Measurements from ENCODE around the gene SLC6A16. TPM values are rescaled to one million over a fixed set of nuclear protein-coding genes. Genes with fewer than 3 reads are reported as not detected.

SLC6A16 gene
- total RNA-seq, 4 donors from 2014 or later, result 0.55 to 7.5 (median 0.88) TPM; not detected in 1

DNA sequence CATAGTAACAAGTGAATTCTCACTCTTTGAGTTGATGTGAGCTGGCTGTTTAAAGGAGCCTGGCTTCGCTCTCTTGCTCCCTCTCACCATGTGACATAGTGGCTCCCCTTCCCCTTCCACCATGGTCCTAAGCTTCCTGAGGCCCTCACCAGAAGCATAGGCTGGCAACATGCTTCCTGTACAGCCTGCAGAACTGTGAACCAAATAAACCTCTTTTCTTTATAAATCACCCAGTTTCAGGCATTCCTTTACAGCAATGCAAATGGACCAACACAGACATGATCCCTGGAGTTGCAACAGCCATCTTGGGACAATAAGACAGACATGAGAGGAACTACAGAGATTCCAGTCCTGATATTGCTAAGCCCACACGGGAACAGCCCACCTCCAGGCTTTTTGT is 24.6 kb upstream of the SLC6A16 start:
- H3K9me3 ChIP-seq, result no peaks in the 10 kb centered on the region
- H3K27me3 ChIP-seq, result no peaks in the 10 kb centered on the region
- H3K27ac ChIP-seq, result no peak overlapping the region
- no peak overlapping the region for H3K4me3 ChIP-seq
- H3K4me1 ChIP-seq, result no peaks in the 10 kb centered on the region
- no peak for DNase-seq
- TF ChIP-seq POLR2A (IDR thresholded peaks at IDR 0.05), result no peak
- intact Hi-C loops (cut with DNase I; ENCODE audit: low total_unique reads), result no loop called here
- no peaks in the 10 kb centered on the region for H3K36me3 ChIP-seq

DNA sequence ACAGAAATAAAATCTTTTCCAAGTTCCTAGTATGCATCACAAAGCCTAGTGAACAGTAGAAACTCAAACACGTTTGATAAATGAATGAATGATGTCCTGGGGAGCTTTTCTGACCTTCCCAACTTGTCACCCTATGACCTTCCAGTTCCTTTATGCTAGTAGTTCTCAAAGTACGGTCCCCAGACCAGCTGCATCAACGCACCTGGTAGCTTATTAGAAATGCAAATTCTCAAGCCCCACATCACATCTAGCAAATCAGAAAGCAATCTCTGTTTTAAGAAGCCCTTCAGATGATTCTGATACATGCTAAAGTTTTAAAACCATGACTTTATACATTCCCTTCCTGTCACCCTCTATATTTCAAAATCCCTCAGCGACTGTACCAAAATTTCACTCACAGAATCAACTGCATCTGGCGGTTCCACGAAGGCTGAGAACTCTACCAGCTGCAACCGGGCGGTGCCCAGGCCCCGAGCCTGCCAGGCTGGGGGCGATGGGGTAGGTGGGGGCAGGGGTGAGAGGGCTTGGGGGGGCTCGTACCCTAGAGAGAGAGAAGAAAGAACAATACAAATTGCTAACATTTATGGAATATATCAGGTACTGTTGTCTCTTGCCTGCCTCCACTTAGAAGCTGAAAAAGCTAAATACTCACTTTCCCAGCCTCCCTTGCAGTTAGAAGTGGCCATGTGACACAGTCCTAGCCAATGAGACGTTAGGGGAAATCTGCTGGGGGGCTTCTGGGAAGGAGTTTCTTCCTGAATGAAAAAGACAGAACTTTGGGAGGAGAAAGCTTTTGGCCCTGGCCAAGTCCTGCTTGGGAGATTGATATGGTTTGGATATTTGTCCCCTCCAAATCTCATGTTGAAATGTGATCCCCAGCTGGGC is 23.6 kb upstream of the SLC6A16 start:
- TF ChIP-seq POLR2A (IDR thresholded peaks at IDR 0.05), result no peak
- TF ChIP-seq, protein P1, sequence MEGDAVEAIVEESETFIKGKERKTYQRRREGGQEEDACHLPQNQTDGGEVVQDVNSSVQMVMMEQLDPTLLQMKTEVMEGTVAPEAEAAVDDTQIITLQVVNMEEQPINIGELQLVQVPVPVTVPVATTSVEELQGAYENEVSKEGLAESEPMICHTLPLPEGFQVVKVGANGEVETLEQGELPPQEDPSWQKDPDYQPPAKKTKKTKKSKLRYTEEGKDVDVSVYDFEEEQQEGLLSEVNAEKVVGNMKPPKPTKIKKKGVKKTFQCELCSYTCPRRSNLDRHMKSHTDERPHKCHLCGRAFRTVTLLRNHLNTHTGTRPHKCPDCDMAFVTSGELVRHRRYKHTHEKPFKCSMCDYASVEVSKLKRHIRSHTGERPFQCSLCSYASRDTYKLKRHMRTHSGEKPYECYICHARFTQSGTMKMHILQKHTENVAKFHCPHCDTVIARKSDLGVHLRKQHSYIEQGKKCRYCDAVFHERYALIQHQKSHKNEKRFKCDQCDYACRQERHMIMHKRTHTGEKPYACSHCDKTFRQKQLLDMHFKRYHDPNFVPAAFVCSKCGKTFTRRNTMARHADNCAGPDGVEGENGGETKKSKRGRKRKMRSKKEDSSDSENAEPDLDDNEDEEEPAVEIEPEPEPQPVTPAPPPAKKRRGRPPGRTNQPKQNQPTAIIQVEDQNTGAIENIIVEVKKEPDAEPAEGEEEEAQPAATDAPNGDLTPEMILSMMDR (IDR thresholded peaks at IDR 0.05), result no peak
- H3K4me3 ChIP-seq, result no peak overlapping the region
- no peaks in the 10 kb centered on the region for H3K4me1 ChIP-seq
- no peaks in the 10 kb centered on the region for H3K36me3 ChIP-seq
- no peak overlapping the region for H3K27ac ChIP-seq
- H3K27me3 ChIP-seq, result no peaks in the 10 kb centered on the region
- H3K9me3 ChIP-seq, result no peaks in the 10 kb centered on the region
- intact Hi-C loops (cut with DNase I; ENCODE audit: low total_unique reads), result no loop called here
- DNase-seq, result no peak

DNA sequence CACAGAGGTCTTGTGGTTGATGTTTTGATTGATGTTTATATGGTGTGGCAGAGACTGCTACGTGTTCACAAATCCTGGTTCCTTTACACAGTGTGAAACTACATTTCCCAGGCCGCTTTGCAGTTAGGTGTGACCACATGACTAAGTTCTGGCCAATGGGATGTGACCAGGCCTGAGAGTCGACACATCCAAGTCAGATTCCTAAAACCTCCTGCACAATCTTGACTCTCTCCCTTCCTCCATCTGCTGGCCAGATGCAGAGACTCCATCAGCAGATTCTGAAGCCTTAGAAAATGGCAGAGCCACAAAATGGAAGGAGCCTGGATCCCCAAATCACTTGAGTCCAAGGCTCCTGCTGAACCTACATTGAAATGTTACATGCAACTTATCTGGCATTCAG is 22.8 kb upstream of the SLC6A16 start:
- Histone ChIP-seq H3K4me3 (no peak overlapping the region), H3K36me3 (no peaks in the 10 kb centered on the region), H3K4me1 (no peaks in the 10 kb centered on the region), H3K27ac (no peak overlapping the region), H3K27me3 (no peaks in the 10 kb centered on the region), H3K9me3 (no peaks in the 10 kb centered on the region)
- intact Hi-C loops (cut with DNase I; ENCODE audit: low total_unique reads), result no loop called here
- no peak for TF ChIP-seq POLR2A (IDR thresholded peaks at IDR 0.05)
- TF ChIP-seq, protein P1 (IDR thresholded peaks at IDR 0.05), result peak in 1 of 4 experiments; percentile 8
- peak in 1 of 2 donors; percentile 46 for DNase-seq

DNA sequence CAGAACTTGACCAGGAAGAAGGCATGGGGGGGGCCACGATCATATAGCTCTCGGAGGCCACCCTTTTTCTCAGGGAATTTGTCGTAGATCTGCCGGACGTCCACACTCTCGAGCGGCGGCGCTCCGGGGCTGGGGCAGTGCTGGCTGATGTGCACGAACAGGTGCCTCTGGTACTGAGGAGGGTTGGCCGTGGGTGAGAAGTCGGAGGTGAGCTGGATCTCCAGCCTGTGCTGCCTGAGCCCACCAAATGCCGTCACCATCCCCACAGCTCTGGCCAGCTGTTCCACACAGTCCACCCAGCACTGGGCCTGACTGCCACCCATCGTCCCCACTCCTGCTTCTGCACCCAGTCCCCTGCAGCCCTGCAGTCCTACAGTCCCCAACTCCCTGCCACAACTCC is 22.2 kb upstream of the SLC6A16 start:
- H3K27me3 ChIP-seq, result no peaks in the 10 kb centered on the region
- intact Hi-C loops (cut with DNase I; ENCODE audit: low total_unique reads), result no loop called here
- DNase-seq, result no peak
- H3K9me3 ChIP-seq, result no peaks in the 10 kb centered on the region
- H3K4me3 ChIP-seq, result no peak overlapping the region
- H3K4me1 ChIP-seq, result no peaks in the 10 kb centered on the region
- H3K36me3 ChIP-seq, result no peaks in the 10 kb centered on the region
- TF ChIP-seq, protein P1 (IDR thresholded peaks at IDR 0.05), result no peak
- TF ChIP-seq POLR2A (IDR thresholded peaks at IDR 0.05), result no peak
- H3K27ac ChIP-seq, result no peak overlapping the region

DNA sequence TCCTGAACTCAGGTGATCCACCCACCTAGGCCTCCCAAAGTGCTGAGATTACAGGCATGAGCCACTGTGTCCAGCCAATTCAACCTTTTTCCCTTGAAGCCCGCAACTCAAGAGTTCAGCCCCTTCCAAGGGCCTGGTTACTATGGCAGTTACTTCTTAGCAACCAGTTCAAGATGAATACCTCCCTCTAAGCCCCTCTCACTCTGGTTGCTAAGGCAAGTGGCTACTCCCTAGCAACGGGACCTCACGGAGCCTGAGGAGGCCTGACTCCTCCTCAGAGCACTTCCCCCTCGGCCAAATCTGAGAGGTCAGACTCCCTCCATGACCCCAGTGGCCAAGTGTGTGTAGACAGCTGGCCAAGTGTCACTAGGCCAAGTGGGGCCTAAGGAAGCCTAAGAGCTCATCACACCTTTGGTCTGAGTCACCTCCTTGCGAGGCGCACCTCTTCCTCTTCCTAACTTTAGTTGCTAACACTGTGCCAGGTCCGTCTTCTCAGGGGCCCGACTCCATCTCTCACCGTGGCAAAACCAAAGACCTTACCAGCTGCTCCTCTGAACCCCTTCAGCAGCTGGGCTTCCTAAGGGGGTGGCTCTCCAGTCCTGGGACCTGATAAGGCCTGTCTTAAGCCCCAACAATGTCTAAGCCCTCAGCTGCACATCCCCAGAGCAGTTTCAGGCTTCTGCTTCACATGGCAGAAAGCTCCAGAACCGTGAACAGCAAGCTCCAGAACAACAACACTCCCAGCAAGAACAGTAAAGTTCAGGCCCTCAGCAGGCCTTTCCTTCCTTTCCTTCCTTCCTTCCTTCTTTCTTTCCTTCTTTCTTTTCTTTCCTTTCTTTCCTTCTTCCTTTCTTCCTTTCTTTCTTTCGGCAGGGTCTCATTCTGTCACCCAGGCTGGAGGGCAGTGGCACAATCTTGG is 19.8 kb upstream of the SLC6A16 start:
- H3K36me3 ChIP-seq, result no peaks in the 10 kb centered on the region
- no peak overlapping the region for H3K4me3 ChIP-seq
- no peaks in the 10 kb centered on the region for H3K9me3 ChIP-seq
- no peak for DNase-seq
- H3K27me3 ChIP-seq, result no peaks in the 10 kb centered on the region
- no peak for TF ChIP-seq POLR2A (IDR thresholded peaks at IDR 0.05)
- TF ChIP-seq, protein P1 (IDR thresholded peaks at IDR 0.05), result no peak
- no peaks in the 10 kb centered on the region for H3K4me1 ChIP-seq
- H3K27ac ChIP-seq, result no peak overlapping the region
- intact Hi-C loops (cut with DNase I; ENCODE audit: low total_unique reads), result no loop called here
